Dendritic cell treated with granulocyte-macrophage colony-stimulating factor and Interleukin-4, amounts not matched to agents 40 ng/mL and 50 ng/mL, for 4 days (primary cell): ENCODE data around the gene HAGH.
A peak's percentile ranks its signal among the peaks of the same experiment; 100 is the strongest.

Source experiments
- H3K27ac Mint-ChIP-seq: one replicate; pipeline ENCODE4 v1.8.0; 2022; ENCODE audit warnings: mild to moderate bottlenecking, mixed read lengths
- H3K27me3 Mint-ChIP-seq: one replicate; pipeline ENCODE4 v1.8.0; 2022; ENCODE audit warnings: mild to moderate bottlenecking, mixed read lengths
- H3K36me3 Mint-ChIP-seq: one replicate; pipeline ENCODE4 v1.8.0; 2022; ENCODE audit warnings: low read depth, mixed read lengths
- H3K4me1 Mint-ChIP-seq: one replicate; pipeline ENCODE4 v1.8.0; 2022; ENCODE audit warnings: low read depth, mixed read lengths
- H3K4me3 Mint-ChIP-seq: one replicate; pipeline ENCODE4 v1.8.0; 2022; ENCODE audit warnings: mild to moderate bottlenecking, moderate library complexity, mixed read lengths
- H3K9me3 Mint-ChIP-seq: one replicate; pipeline ENCODE4 v1.8.0; 2022; ENCODE audit warnings: mixed read lengths
- intact Hi-C: fragments of 100-400 bp; cut with micrococcal nuclease; formaldehyde crosslinking; loops from one replicate; pipeline ENCODE4 v1.15.0; 2022

Gene HAGH

GRCh38 chr16:1781254-1781653 lies 45.4 kb downstream of the HAGH start:
- intact Hi-C loops, result no loop called here
- H3K9me3 Mint-ChIP-seq, result no peaks in the 10 kb centered on the region
- H3K27me3 Mint-ChIP-seq, result no peaks in the 10 kb centered on the region
- H3K36me3 Mint-ChIP-seq, result peaks cover 78% of the 10 kb centered on the region
- H3K27ac Mint-ChIP-seq, result peak overlapping the region; percentile 84
- peaks cover 49% of the 10 kb centered on the region for H3K4me1 Mint-ChIP-seq
- peak overlapping the region; percentile 85 for H3K4me3 Mint-ChIP-seq

GRCh38 chr16:1780677-1781072 lies 46.0 kb downstream of the HAGH start:
- intact Hi-C loops, result no loop called here
- H3K36me3 Mint-ChIP-seq, result peaks cover 78% of the 10 kb centered on the region
- H3K9me3 Mint-ChIP-seq, result no peaks in the 10 kb centered on the region
- H3K4me1 Mint-ChIP-seq, result peaks cover 49% of the 10 kb centered on the region
- no peaks in the 10 kb centered on the region for H3K27me3 Mint-ChIP-seq
- no peak overlapping the region for H3K27ac Mint-ChIP-seq
- peak overlapping the region; percentile 85 for H3K4me3 Mint-ChIP-seq

DNA sequence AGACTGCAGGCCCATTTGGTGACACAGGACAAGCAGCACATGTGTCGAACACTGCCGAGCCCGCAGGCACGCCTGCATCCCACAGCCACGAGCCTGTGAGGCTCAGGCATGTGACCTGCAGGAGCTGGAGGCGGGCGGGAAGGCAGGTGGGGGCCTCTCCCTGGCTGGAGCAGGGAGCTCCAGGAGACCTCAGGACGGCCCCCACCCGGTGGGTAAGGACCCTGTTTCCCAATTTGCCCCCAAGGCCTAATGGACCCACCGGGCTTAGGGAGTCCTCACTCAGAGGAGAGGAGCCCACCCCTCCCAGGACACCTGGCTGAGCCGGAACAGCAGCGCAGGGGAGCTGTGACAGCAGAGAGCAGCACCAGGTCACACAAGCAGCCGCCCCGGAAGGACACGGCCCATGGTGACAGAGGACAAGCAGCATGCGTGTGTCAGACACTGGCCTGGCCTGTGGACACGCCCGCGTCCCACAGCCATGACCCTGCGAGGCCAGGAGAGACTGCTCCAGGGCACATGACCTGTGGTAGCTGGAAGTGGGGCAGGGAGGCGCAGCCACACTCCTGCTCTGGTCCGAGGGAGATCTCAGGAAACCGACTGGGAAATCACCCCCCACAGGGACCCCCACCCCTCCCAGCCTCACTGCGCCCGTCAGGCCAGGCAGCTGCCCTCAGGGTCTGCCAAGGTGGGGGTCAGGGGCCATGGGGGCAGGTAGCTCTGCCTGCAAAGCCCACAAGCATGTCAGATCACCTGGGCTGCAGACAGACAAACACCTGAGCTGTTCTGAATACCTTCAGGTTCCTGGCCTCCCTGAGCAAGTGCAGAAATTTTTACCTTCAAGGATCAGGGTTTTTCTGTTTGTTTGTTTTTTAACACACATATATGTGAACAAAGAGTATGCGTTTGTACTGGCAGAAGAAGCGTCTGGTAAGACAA lies 46.6 kb downstream of the HAGH start:
- peak overlapping the region; percentile 9 for H3K4me3 Mint-ChIP-seq
- H3K27me3 Mint-ChIP-seq, result no peaks in the 10 kb centered on the region
- intact Hi-C loops, result no loop called here
- peaks cover 49% of the 10 kb centered on the region for H3K4me1 Mint-ChIP-seq
- H3K9me3 Mint-ChIP-seq, result no peaks in the 10 kb centered on the region
- peaks cover 78% of the 10 kb centered on the region for H3K36me3 Mint-ChIP-seq
- H3K27ac Mint-ChIP-seq, result no peak overlapping the region

DNA sequence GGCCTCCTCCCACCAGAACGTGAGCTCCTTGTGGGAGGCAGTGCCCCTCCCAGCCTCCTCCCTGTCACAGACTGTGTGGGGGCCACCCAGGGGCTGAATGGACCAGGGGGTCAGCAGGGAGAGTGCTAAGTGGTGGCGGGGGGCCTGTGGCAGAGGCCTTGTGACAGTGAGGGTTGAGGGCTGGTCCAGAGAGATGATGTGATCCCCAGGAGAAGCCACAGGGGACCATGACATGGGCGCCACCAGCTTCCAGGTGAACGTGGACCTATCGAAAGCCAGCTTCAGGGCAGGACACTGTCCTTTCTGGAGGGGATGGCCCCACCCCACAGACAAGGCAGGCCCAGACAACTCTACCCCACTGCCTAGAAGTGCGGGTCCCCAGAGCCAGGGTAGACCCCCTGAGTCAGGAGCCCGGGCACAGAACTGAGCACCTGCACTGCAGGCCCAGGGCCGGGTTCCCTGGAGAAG lies 47.4 kb downstream of the HAGH start:
- Mint-ChIP-seq H3K27me3 (no peaks in the 10 kb centered on the region), H3K9me3 (no peaks in the 10 kb centered on the region)

DNA sequence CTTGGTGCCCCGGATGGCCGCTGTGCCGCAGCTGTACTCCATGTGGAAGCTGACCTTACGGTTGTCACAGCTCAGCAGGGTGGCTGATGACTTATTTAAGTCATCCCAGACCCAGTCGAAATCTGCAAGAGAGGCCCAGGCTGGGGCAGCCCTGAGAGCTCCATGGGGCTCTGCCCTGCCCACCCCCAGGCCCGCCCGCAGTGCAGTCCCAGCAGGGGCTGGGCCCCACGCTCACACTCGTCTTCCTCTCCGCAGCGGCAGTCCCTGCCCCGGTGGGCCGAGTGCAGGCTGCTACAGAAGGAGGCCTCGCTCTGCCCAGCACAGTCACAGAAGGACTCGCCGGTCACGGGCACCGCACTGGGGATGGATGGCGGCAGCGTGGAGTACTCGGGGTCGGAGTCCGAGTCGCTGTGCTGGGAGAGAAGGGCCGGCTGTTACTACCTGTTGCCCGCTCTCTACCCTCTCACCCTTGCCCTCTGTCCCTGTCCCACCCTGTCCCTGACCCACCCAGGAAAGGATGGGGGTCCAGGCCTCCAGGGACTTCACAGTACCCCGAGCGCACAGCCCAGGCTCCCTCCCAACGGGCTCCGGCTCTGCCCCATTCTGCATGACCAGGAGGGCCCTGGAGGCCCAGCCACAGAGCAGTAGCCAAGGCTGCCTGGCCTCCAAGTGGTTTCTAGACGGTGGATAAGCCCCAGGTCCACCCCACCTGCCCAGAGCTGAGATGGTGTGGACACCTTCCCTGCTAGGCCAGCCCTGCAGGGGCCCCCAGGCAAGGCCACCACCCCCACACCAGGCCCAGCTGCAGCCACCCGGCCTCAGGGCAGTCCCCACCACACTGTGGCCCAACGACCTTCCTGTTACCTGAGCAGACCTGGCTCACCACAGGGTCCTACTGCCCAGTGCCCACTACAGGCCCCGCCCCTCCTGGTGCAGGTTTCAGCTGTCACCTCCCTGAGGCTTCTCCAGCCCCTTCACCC lies 48.1 kb downstream of the HAGH start:
- H3K9me3 Mint-ChIP-seq, result no peaks in the 10 kb centered on the region
- H3K4me1 Mint-ChIP-seq, result peaks cover 51% of the 10 kb centered on the region
- H3K36me3 Mint-ChIP-seq, result peaks cover 84% of the 10 kb centered on the region
- H3K27ac Mint-ChIP-seq, result peak overlapping the region; percentile 7
- no peaks in the 10 kb centered on the region for H3K27me3 Mint-ChIP-seq
- intact Hi-C loops, result no loop called here
- no peak overlapping the region for H3K4me3 Mint-ChIP-seq

More for the DNA sequence above, 47.4 kb downstream of the HAGH start:
- H3K4me1 Mint-ChIP-seq, result peaks cover 53% of the 10 kb centered on the region
- H3K36me3 Mint-ChIP-seq, result peaks cover 79% of the 10 kb centered on the region
- H3K27ac Mint-ChIP-seq, result peak overlapping the region; percentile 7
- no peak overlapping the region for H3K4me3 Mint-ChIP-seq
- intact Hi-C loops, result no loop called here

- intact Hi-C loops, result no loop called here
- Mint-ChIP-seq H3K27me3 (no peaks in the 10 kb centered on the region), H3K36me3 (peaks cover 89% of the 10 kb centered on the region), H3K27ac (no peak overlapping the region), H3K4me3 (no peak overlapping the region), H3K9me3 (no peaks in the 10 kb centered on the region), H3K4me1 (peaks cover 47% of the 10 kb centered on the region)
Observed at GRCh38 chr16:1777375-1778199, 49.0 kb downstream of the HAGH start.

DNA sequence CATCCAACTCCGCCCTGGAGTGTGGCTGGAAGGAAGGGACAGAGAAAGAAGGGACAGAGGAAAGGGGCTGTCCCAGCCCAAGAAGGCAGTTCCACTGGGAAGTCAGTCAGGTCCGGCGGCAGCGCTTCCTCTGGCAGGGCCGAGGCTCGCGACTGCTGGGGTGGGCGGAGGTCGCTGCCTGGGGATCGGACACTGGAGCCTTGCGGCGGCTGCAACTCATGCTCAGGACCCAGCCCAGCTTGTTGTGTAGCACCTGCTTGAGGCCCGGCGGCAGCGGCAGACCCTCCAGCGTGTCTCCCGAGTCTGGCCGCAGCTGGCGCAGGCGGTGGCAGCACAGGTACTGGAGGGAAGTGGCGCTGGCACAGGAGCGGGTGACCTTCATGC lies 49.6 kb downstream of the HAGH start:
- H3K27ac Mint-ChIP-seq, result no peak overlapping the region
- intact Hi-C loops, result no loop called here
- peaks cover 51% of the 10 kb centered on the region for H3K4me1 Mint-ChIP-seq
- H3K36me3 Mint-ChIP-seq, result peaks cover 89% of the 10 kb centered on the region
- H3K4me3 Mint-ChIP-seq, result no peak overlapping the region
- no peaks in the 10 kb centered on the region for H3K27me3 Mint-ChIP-seq
- H3K9me3 Mint-ChIP-seq, result no peaks in the 10 kb centered on the region

- H3K4me3 Mint-ChIP-seq, result no peak overlapping the region
- intact Hi-C loops, result no loop called here
Observed at GRCh38 chr16:1776672-1776955, 50.0 kb downstream of the HAGH start.

GRCh38 chr16:1775846-1776671 lies 50.6 kb downstream of the HAGH start:
- H3K4me3 Mint-ChIP-seq, result no peak overlapping the region
- no peak overlapping the region for H3K27ac Mint-ChIP-seq
- peaks cover 84% of the 10 kb centered on the region for H3K36me3 Mint-ChIP-seq
- intact Hi-C loops, result no loop called here
- no peaks in the 10 kb centered on the region for H3K27me3 Mint-ChIP-seq
- H3K9me3 Mint-ChIP-seq, result no peaks in the 10 kb centered on the region
- H3K4me1 Mint-ChIP-seq, result peaks cover 46% of the 10 kb centered on the region

More at GRCh38 chr16:1776672-1776955, 50.0 kb downstream of the HAGH start:
- H3K27me3 Mint-ChIP-seq, result no peaks in the 10 kb centered on the region
- H3K4me1 Mint-ChIP-seq, result peaks cover 51% of the 10 kb centered on the region
- H3K36me3 Mint-ChIP-seq, result peaks cover 89% of the 10 kb centered on the region
- no peaks in the 10 kb centered on the region for H3K9me3 Mint-ChIP-seq
- H3K27ac Mint-ChIP-seq, result no peak overlapping the region

GRCh38 chr16:1775006-1775845 lies 51.4 kb downstream of the HAGH start:
- Mint-ChIP-seq H3K27ac (no peak overlapping the region), H3K27me3 (no peaks in the 10 kb centered on the region), H3K36me3 (peaks cover 81% of the 10 kb centered on the region), H3K4me1 (peaks cover 47% of the 10 kb centered on the region), H3K4me3 (no peak overlapping the region), H3K9me3 (no peaks in the 10 kb centered on the region)
- intact Hi-C loops, result no loop called here

DNA sequence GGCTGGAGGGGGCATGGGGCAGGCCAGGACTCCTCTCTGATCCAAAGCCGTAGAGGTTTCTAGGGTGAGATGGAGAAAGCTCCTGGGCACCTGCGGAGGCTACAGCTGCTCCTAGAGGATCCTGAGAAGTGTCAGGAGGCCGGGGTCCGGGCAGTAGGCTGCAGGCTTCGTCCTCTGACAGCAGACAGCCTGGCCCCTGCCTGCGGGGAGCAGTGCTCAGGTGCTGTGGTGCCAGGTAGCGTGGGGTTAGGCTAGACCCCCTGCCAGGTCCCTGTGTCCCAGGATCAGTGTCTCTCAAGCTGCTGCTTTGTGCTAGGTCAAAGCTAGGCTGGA lies 52.2 kb downstream of the HAGH start:
- Mint-ChIP-seq H3K27ac (no peak overlapping the region), H3K4me1 (peaks cover 49% of the 10 kb centered on the region), H3K9me3 (no peaks in the 10 kb centered on the region), H3K27me3 (no peaks in the 10 kb centered on the region), H3K4me3 (peak overlapping the region; percentile 90), H3K36me3 (peaks cover 81% of the 10 kb centered on the region)
- intact Hi-C loops, result loop anchor here (5.0 kb wide), 2 partner anchors 67 to 153 kb away; partner anchors contain the start of gene MAPK8IP3
